ENCODE results near the gene LHFPL4. TPM values are rescaled to one million over a fixed set of nuclear protein-coding genes. Genes with fewer than 3 reads are reported as not detected.

The LHFPL4 gene
- total RNA-seq, 1 experiment from 2014 or later = not detected

GRCh38 chr3:9508781-9509180 is 44.8 kb downstream of the LHFPL4 start:
- TF ChIP-seq CTCF (conservative IDR thresholded peaks at IDR 0.05; ENCODE audit: low read depth, low read length) (no peak), EZH2phosphoT487 (IDR thresholded peaks at IDR 0.05; ENCODE audit: borderline replicate concordance, low read length) (no peak), EZH2 (IDR thresholded peaks at IDR 0.05; ENCODE audit: low read length, unreplicated experiment) (no peak)
- H3K27me3 ChIP-seq (ENCODE audit: low read length) = peaks cover 17% of the 10 kb centered on the region
- H3K9me3 ChIP-seq (ENCODE audit: low read length) = no peaks in the 10 kb centered on the region
- H3K9me2 ChIP-seq (replicated peaks; ENCODE audit: low read length) = no peaks in the 10 kb centered on the region
- H4K20me1 ChIP-seq (ENCODE audit: low read length) = no peaks in the 10 kb centered on the region
- no peaks in the 10 kb centered on the region for H3K4me1 ChIP-seq (ENCODE audit: insufficient read depth, low read length)
- no peak overlapping the region for H3K4me3 ChIP-seq (ENCODE audit: low read length)
- H2AFZ ChIP-seq (ENCODE audit: low read length) = no peak overlapping the region
- H3K79me2 ChIP-seq (ENCODE audit: low read length) = no peaks in the 10 kb centered on the region
- ChIA-PET CTCF (no interaction called here), POLR2A (ENCODE audit: unreplicated experiment) (no interaction called here)
- H3F3A ChIP-seq (ENCODE audit: low read length, unreplicated experiment) = no peaks in the 10 kb centered on the region
- no peak overlapping the region for H3K4me2 ChIP-seq (ENCODE audit: low read length)
- no TSS peak for BruUV-seq (replicated peaks)
- intact Hi-C loops (cut with micrococcal nuclease) = no loop called here
- no peak overlapping the region for H3K27ac ChIP-seq (ENCODE audit: low read length)
- H3K36me3 ChIP-seq (ENCODE audit: low read depth, low read length) = no peaks in the 10 kb centered on the region
- H3K9ac ChIP-seq (ENCODE audit: low read length) = no peak overlapping the region
- no peak for DNase-seq
- ATAC-seq = no peak

GRCh38 chr3:9507586-9508578 is 45.7 kb downstream of the LHFPL4 start:
- H2AFZ ChIP-seq (ENCODE audit: low read length) = no peak overlapping the region
- intact Hi-C loops (cut with micrococcal nuclease) = no loop called here
- H3K36me3 ChIP-seq (ENCODE audit: low read depth, low read length) = no peaks in the 10 kb centered on the region; the same call in 1 of the 2 replicates
- H3K4me1 ChIP-seq (ENCODE audit: insufficient read depth, low read length) = no peaks in the 10 kb centered on the region
- ChIA-PET POLR2A (ENCODE audit: unreplicated experiment) (no interaction called here), CTCF (no interaction called here)
- no peak for TF ChIP-seq EZH2phosphoT487 (IDR thresholded peaks at IDR 0.05; ENCODE audit: borderline replicate concordance, low read length)
- no peak for ATAC-seq
- no peaks in the 10 kb centered on the region for H3K79me2 ChIP-seq (ENCODE audit: low read length)
- no peak for DNase-seq
- no peak overlapping the region for H3K9ac ChIP-seq (ENCODE audit: low read length)
- no peaks in the 10 kb centered on the region for H3F3A ChIP-seq (ENCODE audit: low read length, unreplicated experiment)
- no peak overlapping the region for H3K27ac ChIP-seq (ENCODE audit: low read length)
- BruUV-seq (replicated peaks) = no TSS peak
- no peaks in the 10 kb centered on the region for H4K20me1 ChIP-seq (ENCODE audit: low read length)
- H3K9me3 ChIP-seq (ENCODE audit: low read length) = no peaks in the 10 kb centered on the region
- H3K4me2 ChIP-seq (ENCODE audit: low read length) = no peak overlapping the region
- H3K4me3 ChIP-seq (ENCODE audit: low read length) = no peak overlapping the region
- H3K27me3 ChIP-seq (ENCODE audit: low read length) = peaks cover 17% of the 10 kb centered on the region
- H3K9me2 ChIP-seq (replicated peaks; ENCODE audit: low read length) = no peaks in the 10 kb centered on the region

GRCh38 chr3:9503283-9503682 is 50.3 kb downstream of the LHFPL4 start:
- CTCF ChIA-PET = interaction anchor here (0.6 kb wide), 1 partner anchor 720 kb away, joined by 3 read pairs; no protein-coding TSS in a partner anchor
- ATAC-seq = peak; percentile 64
- intact Hi-C loops (cut with micrococcal nuclease) = loop anchor here (1.0 kb wide), 1 partner anchor 146 kb away; the partner anchor contains the start of gene MTMR14

More at GRCh38 chr3:9503283-9503682, 50.3 kb downstream of the LHFPL4 start:
- Histone ChIP-seq H3K36me3 (ENCODE audit: low read depth, low read length) (no peaks in the 10 kb centered on the region; the same call in 1 of the 2 replicates), H3K27me3 (ENCODE audit: low read length) (no peaks in the 10 kb centered on the region), H3K4me1 (ENCODE audit: insufficient read depth, low read length) (peaks cover 11% of the 10 kb centered on the region), H3K4me3 (ENCODE audit: low read length) (no peak overlapping the region), H2AFZ (ENCODE audit: low read length) (no peak overlapping the region), H3K9me3 (ENCODE audit: low read length) (no peaks in the 10 kb centered on the region), H3K9ac (ENCODE audit: low read length) (no peak overlapping the region), H3K4me2 (ENCODE audit: low read length) (no peak overlapping the region), H3K79me2 (ENCODE audit: low read length) (no peaks in the 10 kb centered on the region), H3F3A (ENCODE audit: low read length, unreplicated experiment) (no peaks in the 10 kb centered on the region), H3K9me2 (replicated peaks; ENCODE audit: low read length) (no peaks in the 10 kb centered on the region), H3K27ac (ENCODE audit: low read length) (no peak overlapping the region), H4K20me1 (ENCODE audit: low read length) (no peaks in the 10 kb centered on the region)
- no peak for TF ChIP-seq EZH2phosphoT487 (IDR thresholded peaks at IDR 0.05; ENCODE audit: borderline replicate concordance, low read length)
- TF ChIP-seq CTCF (conservative IDR thresholded peaks at IDR 0.05; ENCODE audit: low read depth, low read length) = peak; percentile 97
- DNase-seq = peak; percentile 86
- BruUV-seq (replicated peaks) = no TSS peak
- POLR2A ChIA-PET (ENCODE audit: unreplicated experiment) = no interaction called here

Data from PC-3 (cell line).